Measurements from ENCODE around the gene C2orf76.

The C2orf76 gene

DNA sequence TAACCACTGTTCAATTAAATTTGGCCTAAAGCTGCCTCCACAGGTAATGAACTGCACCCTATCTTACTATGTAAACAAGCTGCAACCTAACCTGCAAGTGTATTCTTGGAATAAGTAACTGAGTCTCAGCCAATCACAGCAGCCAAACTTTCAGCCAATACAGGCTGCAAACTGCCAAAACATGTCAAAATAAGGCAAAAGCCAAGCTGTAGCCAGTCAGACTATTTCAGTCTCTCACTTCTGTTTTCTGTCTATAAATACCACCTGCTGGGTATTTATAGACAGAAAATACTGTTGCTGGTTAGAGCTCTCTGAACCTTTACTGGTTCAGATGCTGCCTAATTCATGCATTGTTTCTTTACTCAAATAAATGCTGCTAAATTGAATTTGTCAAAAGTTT, 14.3 kb downstream of the C2orf76 start:
- TF ChIP-seq ZBTB7A (IDR thresholded peaks at IDR 0.05; ENCODE audit: low read depth) (no peak), YY1 (IDR thresholded peaks at IDR 0.05; ENCODE audit: low read depth) (no peak), TEAD4 (IDR thresholded peaks at IDR 0.05) (no peak), CREB1 (IDR thresholded peaks at IDR 0.05; ENCODE audit: low read depth) (no peak), EP300 (IDR thresholded peaks at IDR 0.05; ENCODE audit: borderline replicate concordance) (no peak), RAD21 (IDR thresholded peaks at IDR 0.05; ENCODE audit: low read depth) (no peak), FOXM1 (IDR thresholded peaks at IDR 0.05; ENCODE audit: borderline replicate concordance, low read depth) (no peak), TCF12 (IDR thresholded peaks at IDR 0.05; ENCODE audit: low read depth) (no peak), TAF1 (IDR thresholded peaks at IDR 0.05; ENCODE audit: low read depth) (no peak), NFIC (IDR thresholded peaks at IDR 0.05) (no peak), CEBPB (IDR thresholded peaks at IDR 0.05) (no peak), EGR1 (IDR thresholded peaks at IDR 0.05) (no peak)
- TF ChIP-seq, protein P1, sequence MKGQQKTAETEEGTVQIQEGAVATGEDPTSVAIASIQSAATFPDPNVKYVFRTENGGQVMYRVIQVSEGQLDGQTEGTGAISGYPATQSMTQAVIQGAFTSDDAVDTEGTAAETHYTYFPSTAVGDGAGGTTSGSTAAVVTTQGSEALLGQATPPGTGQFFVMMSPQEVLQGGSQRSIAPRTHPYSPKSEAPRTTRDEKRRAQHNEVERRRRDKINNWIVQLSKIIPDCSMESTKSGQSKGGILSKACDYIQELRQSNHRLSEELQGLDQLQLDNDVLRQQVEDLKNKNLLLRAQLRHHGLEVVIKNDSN (IDR thresholded peaks at IDR 0.05), result no peak
- TF ChIP-seq, protein P2, sequence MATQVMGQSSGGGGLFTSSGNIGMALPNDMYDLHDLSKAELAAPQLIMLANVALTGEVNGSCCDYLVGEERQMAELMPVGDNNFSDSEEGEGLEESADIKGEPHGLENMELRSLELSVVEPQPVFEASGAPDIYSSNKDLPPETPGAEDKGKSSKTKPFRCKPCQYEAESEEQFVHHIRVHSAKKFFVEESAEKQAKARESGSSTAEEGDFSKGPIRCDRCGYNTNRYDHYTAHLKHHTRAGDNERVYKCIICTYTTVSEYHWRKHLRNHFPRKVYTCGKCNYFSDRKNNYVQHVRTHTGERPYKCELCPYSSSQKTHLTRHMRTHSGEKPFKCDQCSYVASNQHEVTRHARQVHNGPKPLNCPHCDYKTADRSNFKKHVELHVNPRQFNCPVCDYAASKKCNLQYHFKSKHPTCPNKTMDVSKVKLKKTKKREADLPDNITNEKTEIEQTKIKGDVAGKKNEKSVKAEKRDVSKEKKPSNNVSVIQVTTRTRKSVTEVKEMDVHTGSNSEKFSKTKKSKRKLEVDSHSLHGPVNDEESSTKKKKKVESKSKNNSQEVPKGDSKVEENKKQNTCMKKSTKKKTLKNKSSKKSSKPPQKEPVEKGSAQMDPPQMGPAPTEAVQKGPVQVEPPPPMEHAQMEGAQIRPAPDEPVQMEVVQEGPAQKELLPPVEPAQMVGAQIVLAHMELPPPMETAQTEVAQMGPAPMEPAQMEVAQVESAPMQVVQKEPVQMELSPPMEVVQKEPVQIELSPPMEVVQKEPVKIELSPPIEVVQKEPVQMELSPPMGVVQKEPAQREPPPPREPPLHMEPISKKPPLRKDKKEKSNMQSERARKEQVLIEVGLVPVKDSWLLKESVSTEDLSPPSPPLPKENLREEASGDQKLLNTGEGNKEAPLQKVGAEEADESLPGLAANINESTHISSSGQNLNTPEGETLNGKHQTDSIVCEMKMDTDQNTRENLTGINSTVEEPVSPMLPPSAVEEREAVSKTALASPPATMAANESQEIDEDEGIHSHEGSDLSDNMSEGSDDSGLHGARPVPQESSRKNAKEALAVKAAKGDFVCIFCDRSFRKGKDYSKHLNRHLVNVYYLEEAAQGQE (IDR thresholded peaks at IDR 0.05; ENCODE audit: low read depth), result no peak
- TF ChIP-seq, protein P3, sequence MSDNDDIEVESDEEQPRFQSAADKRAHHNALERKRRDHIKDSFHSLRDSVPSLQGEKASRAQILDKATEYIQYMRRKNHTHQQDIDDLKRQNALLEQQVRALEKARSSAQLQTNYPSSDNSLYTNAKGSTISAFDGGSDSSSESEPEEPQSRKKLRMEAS (IDR thresholded peaks at IDR 0.05), result no peak

DNA sequence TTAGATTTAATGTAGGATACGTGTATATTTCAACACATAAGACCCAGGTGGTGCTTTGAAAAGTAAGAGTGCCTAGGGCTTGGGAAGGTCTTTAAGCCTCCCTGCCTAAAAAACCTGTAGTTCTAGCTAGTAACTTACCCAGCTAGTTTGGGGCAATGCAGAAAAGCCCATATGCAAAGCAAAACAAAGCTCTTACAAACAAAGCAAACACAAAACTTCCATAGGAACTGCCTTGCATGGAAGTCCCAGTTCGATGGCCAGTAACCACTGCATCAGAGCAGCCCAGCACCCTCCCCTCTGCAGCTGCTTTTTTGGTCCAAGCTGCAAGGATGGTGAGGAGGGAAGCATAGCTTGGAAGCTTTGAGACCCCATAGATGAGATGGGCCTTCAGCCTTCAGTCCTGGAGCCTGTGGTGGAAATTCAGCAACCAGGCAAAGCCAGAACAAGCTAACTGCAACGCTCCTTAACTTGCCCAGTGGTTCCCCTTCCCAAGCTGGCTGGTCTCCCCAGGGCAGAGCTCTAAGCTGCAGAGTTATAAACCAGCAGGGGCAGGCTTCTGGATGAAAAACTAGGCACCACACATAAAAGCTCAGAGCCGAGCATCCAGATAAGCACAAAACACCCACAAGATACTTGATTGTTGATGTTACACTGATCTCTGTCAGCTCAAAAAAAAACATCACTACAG, 16.2 kb downstream of the C2orf76 start:
- TF ChIP-seq, protein P3 (IDR thresholded peaks at IDR 0.05), result no peak
- TF ChIP-seq TAF1 (IDR thresholded peaks at IDR 0.05; ENCODE audit: low read depth), result no peak
- TF ChIP-seq, protein P2 (IDR thresholded peaks at IDR 0.05; ENCODE audit: low read depth), result no peak
- TF ChIP-seq YY1 (IDR thresholded peaks at IDR 0.05; ENCODE audit: low read depth), result no peak
- TF ChIP-seq RAD21 (IDR thresholded peaks at IDR 0.05; ENCODE audit: low read depth), result no peak
- no peak for TF ChIP-seq FOXM1 (IDR thresholded peaks at IDR 0.05; ENCODE audit: borderline replicate concordance, low read depth)
- TF ChIP-seq, protein P1 (IDR thresholded peaks at IDR 0.05), result no peak

DNA sequence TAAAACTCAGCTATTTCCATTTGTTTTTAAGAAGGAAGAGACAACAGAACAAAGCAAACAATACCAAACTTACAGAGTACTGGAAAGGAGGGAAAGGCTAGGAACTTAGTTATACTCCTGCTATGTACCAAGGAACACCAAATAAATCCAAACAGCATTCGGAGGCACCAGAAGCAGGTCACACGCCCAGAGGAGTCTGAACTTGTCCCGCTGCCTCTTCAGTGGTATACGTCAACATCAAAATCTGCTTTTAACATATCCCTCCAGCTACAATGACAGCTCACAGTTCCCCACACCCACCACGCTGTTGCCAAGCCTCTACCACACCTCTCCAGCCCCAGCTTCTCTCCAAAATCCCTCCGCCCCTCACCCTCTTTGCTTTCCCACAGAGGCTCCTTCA, 17.3 kb downstream of the C2orf76 start:
- TF ChIP-seq, protein P3 (IDR thresholded peaks at IDR 0.05), result no peak
- no peak for TF ChIP-seq YY1 (IDR thresholded peaks at IDR 0.05; ENCODE audit: low read depth)
- no peak for TF ChIP-seq TAF1 (IDR thresholded peaks at IDR 0.05; ENCODE audit: low read depth)

DNA sequence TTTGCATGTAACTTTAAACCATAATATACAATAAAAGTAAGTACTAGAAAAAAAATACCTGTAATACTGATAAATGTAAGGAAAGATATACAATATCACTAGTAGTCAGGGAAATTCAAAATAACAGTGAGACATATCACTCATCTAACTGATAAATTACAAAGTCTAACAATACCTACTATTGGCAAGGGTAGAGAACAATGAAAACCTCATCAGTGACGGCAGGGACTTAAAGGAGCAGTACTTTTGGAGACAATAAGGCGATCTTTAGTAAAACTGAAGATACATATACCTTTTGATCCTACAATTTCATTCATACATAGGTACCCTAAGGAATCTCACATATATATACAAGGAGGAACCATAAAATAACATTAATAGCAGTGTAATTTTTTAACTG, 24.9 kb downstream of the C2orf76 start:
- no peak for TF ChIP-seq EGR1 (IDR thresholded peaks at IDR 0.05)
- TF ChIP-seq CEBPB (IDR thresholded peaks at IDR 0.05), result no peak
- TF ChIP-seq EP300 (IDR thresholded peaks at IDR 0.05; ENCODE audit: borderline replicate concordance), result no peak
- TF ChIP-seq ZBTB7A (IDR thresholded peaks at IDR 0.05; ENCODE audit: low read depth), result no peak
- no peak for TF ChIP-seq FOXM1 (IDR thresholded peaks at IDR 0.05; ENCODE audit: borderline replicate concordance, low read depth)
- TF ChIP-seq, protein P1 (IDR thresholded peaks at IDR 0.05), result no peak
- TF ChIP-seq YY1 (IDR thresholded peaks at IDR 0.05; ENCODE audit: low read depth), result no peak
- no peak for TF ChIP-seq CREB1 (IDR thresholded peaks at IDR 0.05; ENCODE audit: low read depth)
- no peak for TF ChIP-seq NFIC (IDR thresholded peaks at IDR 0.05)
- TF ChIP-seq TEAD4 (IDR thresholded peaks at IDR 0.05), result no peak
- no peak for TF ChIP-seq TAF1 (IDR thresholded peaks at IDR 0.05; ENCODE audit: low read depth)
- TF ChIP-seq, protein P3 (IDR thresholded peaks at IDR 0.05), result no peak
- TF ChIP-seq RAD21 (IDR thresholded peaks at IDR 0.05; ENCODE audit: low read depth), result no peak

DNA sequence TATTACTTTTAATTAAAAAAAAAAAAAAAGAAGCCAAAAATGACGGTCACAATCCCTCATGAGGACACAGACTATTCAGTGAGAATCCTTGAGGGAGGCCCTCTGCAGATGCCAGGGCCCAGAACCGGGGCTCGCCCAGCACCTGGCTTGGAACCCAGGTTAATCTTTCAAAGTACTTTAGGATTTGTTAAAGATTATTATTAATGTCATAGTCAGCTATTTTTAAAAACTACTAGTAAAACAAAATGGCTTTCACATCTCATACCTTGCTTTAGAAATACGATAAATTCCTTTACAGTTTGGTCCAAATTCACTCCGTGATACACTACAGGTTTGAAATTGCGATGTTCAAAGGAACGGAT, 27.1 kb downstream of the C2orf76 start:
- no peak for TF ChIP-seq ZBTB7A (IDR thresholded peaks at IDR 0.05; ENCODE audit: low read depth)
- TF ChIP-seq, protein P2 (IDR thresholded peaks at IDR 0.05; ENCODE audit: low read depth), result no peak

All from Ishikawa (cell line).